ENCODE data around the gene DIRAS3. TPM values are rescaled to one million over a fixed set of nuclear protein-coding genes. Genes with fewer than 3 reads are reported as not detected.
"Not testable (repeated sequence)": the region's sequence is repeated elsewhere in the genome, so short reads cannot be mapped to it uniquely, and the experiment has no call there.

The DIRAS3 gene
- polyA plus RNA-seq, 1 donor, result 5.4 TPM

- DNase-seq (ENCODE audit: low read depth), result no peak
These were observed 25.6 kb downstream of the DIRAS3 start for GRCh38 chr1:68024635-68025338.

GRCh38 chr1:68016381-68016780 is 34.0 kb downstream of the DIRAS3 start:
- no peak for DNase-seq (ENCODE audit: low read depth)

- no peak for DNase-seq (ENCODE audit: low read depth)
These were observed 34.5 kb downstream of the DIRAS3 start for GRCh38 chr1:68015971-68016370.

GRCh38 chr1:68015369-68015768 is 35.1 kb downstream of the DIRAS3 start:
- DNase-seq (ENCODE audit: low read depth), result no peak

GRCh38 chr1:68013351-68013750 is 37.1 kb downstream of the DIRAS3 start:
- DNase-seq (ENCODE audit: low read depth), result no peak

GRCh38 chr1:68011657-68012375 is 38.6 kb downstream of the DIRAS3 start:
- no peak for DNase-seq (ENCODE audit: low read depth)

- DNase-seq (ENCODE audit: low read depth), result no peak
These were observed 39.9 kb downstream of the DIRAS3 start for GRCh38 chr1:68010543-68010942.

GRCh38 chr1:68010090-68010489 is 40.3 kb downstream of the DIRAS3 start:
- DNase-seq (ENCODE audit: low read depth), result no peak

GRCh38 chr1:68003626-68004025 is 46.8 kb downstream of the DIRAS3 start:
- DNase-seq (ENCODE audit: low read depth), result not testable (repeated sequence)

- DNase-seq (ENCODE audit: low read depth), result no peak
These were observed 50.2 kb downstream of the DIRAS3 start for GRCh38 chr1:68000191-68000590.

- DNase-seq (ENCODE audit: low read depth), result no peak
These were observed 52.7 kb downstream of the DIRAS3 start for GRCh38 chr1:67997746-67998145.

Other genes with a start within 250 kb of the DIRAS3 start
- gene GNG12, start 217.2 kb downstream of the DIRAS3 start, polyA plus RNA-seq (ENCODE audit: insufficient read length), result 34.5 TPM
- gene WLS, start 181.9 kb upstream of the DIRAS3 start, polyA plus RNA-seq (ENCODE audit: insufficient read length), result 73.4 TPM

All from forelimb muscle (tissue), 1 donor.